AG10803 (cell line): ENCODE data around the gene SIX1.
A peak's percentile ranks its signal among the peaks of the same experiment; 100 is the strongest.

Experiments
- DNase-seq: peaks from one replicate; pipeline ENCODE4 v3.0.0; 2010; ENCODE audit warnings: low read depth
- H3K4me3 ChIP-seq: 2 replicates; pipeline ENCODE4 v1.5.1; 2011; ENCODE audit warnings: mild to moderate bottlenecking, low read length, control low read depth
- TF ChIP-seq, protein P1 (sequence below): conservative IDR thresholded peaks from 2 replicates; pipeline ENCODE4 v1.5.1; 2011; ENCODE audit warnings: mild to moderate bottlenecking, low read length, control low read depth, inconsistent platforms

SIX1 gene

DNA sequence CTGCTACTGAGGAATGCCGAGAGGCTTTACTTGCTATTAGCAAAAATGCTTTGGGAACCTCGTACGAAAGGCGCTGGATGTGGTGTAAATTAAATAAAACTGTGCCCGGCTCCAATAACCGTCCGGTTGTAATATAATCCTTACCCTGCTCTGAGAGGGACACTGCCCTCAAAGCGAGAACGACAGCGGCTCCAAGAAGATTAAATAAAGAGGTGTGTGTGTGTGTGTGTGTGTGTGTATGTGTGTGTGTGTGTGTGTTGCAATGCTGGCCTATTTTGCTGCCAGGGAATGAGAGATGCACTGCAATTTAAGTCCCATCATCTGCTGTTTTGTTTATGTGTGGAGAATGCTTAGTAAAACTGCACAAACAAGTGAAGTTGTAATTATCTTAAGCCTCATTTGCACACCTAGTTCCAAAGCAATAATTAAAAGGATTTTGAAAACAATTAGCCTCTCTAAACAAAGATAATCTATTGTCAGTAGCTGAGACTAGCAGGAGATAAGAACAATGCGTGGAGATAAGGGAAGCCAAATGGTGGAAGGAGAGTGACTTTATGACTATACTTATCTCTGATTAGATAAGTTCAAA lies 1.2 kb upstream of the SIX1 start:
- DNase-seq: peak; percentile 47
- H3K4me3 ChIP-seq: peak overlapping the region; percentile 70

GRCh38 chr14:60649875-60650372 lies 647 bp upstream of the SIX1 start:
- H3K4me3 ChIP-seq: peak overlapping the region; percentile 70
- no peak for DNase-seq
- TF ChIP-seq, protein P1, sequence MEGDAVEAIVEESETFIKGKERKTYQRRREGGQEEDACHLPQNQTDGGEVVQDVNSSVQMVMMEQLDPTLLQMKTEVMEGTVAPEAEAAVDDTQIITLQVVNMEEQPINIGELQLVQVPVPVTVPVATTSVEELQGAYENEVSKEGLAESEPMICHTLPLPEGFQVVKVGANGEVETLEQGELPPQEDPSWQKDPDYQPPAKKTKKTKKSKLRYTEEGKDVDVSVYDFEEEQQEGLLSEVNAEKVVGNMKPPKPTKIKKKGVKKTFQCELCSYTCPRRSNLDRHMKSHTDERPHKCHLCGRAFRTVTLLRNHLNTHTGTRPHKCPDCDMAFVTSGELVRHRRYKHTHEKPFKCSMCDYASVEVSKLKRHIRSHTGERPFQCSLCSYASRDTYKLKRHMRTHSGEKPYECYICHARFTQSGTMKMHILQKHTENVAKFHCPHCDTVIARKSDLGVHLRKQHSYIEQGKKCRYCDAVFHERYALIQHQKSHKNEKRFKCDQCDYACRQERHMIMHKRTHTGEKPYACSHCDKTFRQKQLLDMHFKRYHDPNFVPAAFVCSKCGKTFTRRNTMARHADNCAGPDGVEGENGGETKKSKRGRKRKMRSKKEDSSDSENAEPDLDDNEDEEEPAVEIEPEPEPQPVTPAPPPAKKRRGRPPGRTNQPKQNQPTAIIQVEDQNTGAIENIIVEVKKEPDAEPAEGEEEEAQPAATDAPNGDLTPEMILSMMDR: no peak

More for the DNA sequence above, 1.2 kb upstream of the SIX1 start:
- TF ChIP-seq, protein P1: no peak

DNA sequence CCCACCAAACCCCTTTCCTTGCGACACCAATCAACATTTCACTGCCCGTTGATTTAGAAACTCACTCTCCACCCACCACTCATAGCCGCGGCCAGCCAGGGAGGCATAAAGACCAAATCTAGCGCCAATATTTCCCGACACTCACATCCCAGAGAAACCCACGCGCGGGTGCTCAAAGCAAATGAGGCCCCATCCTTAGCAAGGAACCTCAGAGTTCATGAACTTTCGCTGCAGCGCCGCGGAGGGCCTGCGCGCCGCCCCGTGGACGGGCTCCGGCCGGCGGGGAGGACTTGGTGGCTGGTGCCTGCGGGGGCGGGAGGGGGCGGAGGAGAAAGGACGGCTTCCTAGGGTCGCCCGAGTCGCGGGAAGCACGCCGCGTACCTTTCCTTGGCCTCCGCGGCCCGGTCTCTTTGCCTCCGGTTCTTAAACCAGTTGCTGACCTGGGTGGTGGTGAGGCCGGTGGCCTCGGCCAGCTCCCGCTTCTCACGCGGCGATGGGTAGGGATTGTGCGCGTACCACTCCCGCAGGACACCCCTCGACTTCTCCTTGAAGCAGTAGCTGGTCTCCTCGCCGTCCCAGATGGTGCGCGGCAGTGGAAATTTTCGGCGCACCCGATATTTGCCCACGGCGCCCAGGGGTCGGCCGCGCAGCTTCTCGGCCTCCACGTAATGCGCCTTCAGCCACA lies 886 bp downstream of the SIX1 start:
- TF ChIP-seq, protein P1: no peak
- peak overlapping the region; percentile 70 for H3K4me3 ChIP-seq
- DNase-seq: peak; percentile 18

GRCh38 chr14:60647837-60648248 lies 1.4 kb downstream of the SIX1 start:
- TF ChIP-seq, protein P1: no peak
- DNase-seq: no peak
- H3K4me3 ChIP-seq: peak overlapping the region; percentile 70

GRCh38 chr14:60647081-60647836 lies 2.0 kb downstream of the SIX1 start:
- TF ChIP-seq, protein P1: no peak
- peak; percentile 56 for DNase-seq
- H3K4me3 ChIP-seq: peak overlapping the region; percentile 70

DNA sequence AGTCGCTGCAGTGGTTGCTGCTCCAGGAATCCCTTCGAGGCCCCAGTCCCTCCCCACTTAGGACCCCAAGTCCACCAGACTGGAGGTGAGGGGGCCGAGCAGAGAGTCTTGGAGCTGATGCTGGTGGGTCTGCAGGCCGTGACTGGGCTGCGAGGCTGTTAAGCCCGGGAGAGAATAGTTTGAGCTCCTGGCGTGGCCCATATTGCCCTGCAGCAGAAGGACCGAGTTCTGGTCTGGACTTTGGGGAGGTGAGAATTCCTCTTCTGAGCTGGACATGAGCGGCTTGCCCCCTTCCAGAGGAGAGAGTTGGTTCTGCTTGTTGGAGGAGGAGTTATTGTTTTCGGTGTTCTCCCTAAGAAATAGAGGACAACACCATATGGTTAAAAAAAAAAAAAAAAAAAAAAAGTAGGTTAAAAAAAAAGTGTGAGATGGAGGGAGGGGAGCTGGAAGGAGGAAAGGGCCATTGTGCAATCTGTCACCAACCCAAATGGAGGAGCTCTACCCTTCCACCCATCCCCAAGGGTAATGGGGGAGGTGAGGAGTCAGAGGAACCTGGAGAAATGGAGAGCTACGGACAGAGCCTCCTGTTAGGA lies 3.0 kb downstream of the SIX1 start:
- DNase-seq: no peak
- TF ChIP-seq, protein P1: no peak
- peak overlapping the region; percentile 70 for H3K4me3 ChIP-seq
